ENCODE measurements around the gene ULBP3. TPM values are rescaled to one million over a fixed set of nuclear protein-coding genes. Genes with fewer than 3 reads are reported as not detected.

The ULBP3 gene
- polyA plus RNA-seq, 1 of the 3 experiments (the other 2 are of a cell fraction) = 4.6 TPM

- POLR2A ChIA-PET = no interaction called here
- WGBS (ENCODE audit: low lambda C conversion rate) = 3% methylated on average over 3 of the region's 3 CpGs
Measured at GRCh38 chr6:150083839-150084238, 14.9 kb upstream of the ULBP3 start.

GRCh38 chr6:150081702-150082101 lies 12.8 kb upstream of the ULBP3 start:
- no peaks in the 10 kb centered on the region for H3K9me3 ChIP-seq
- 0% methylated on average over 4 of the region's 4 CpGs for WGBS (ENCODE audit: low lambda C conversion rate)
- no peaks in the 10 kb centered on the region for H3K36me3 ChIP-seq (replicated peaks in 1 of 2; ENCODE audit: control insufficient read depth in 1 of 2, insufficient read depth in 2 of 2, low read length in 1 of 2)
- H3K9ac ChIP-seq = no peak overlapping the region
- ChIA-PET POLR2A (no interaction called here), CTCF (interaction anchor here (1.0 to 1.8 kb wide), 5 partner anchors 9 to 314 kb away, joined by 3 to 11 read pairs (median 3); no protein-coding TSS in a partner anchor)
- no peaks in the 10 kb centered on the region for H3F3A ChIP-seq (replicated peaks; ENCODE audit: insufficient read depth)
- peaks cover 5% of the 10 kb centered on the region for H3K27me3 ChIP-seq (ENCODE audit: insufficient read depth)
- no peak for DNase-seq
- no peak overlapping the region for H3K27ac ChIP-seq (ENCODE audit: low read depth in 2 of 2, low read length in 1 of 2)
- H4K20me1 ChIP-seq (ENCODE audit: insufficient read depth) = no peaks in the 10 kb centered on the region
- no peak overlapping the region for H3K4me2 ChIP-seq
- no peak overlapping the region for H3K4me3 ChIP-seq (ENCODE audit: low read depth in 2 of 2, low read length in 1 of 2)
- no peak for TF ChIP-seq SMC3 (IDR thresholded peaks at IDR 0.05; ENCODE audit: low read depth, low read length)
- no peak for TF ChIP-seq GABPA (IDR thresholded peaks at IDR 0.05; ENCODE audit: low read depth)
- TF ChIP-seq TEAD4 (IDR thresholded peaks at IDR 0.05; ENCODE audit: borderline replicate concordance, insufficient read depth) = no peak
- no peak for TF ChIP-seq FOXJ3 (CRISPR knock-in tag; IDR thresholded peaks at IDR 0.05)
- TF ChIP-seq EP300 (IDR thresholded peaks at IDR 0.05; ENCODE audit: borderline replicate concordance in 1 of 2, low read depth in 1 of 2, low read length in 1 of 2) = no peak
- TF ChIP-seq ELF1 (IDR thresholded peaks at IDR 0.05) = no peak
- no peak for TF ChIP-seq USF1 (IDR thresholded peaks at IDR 0.05; ENCODE audit: borderline replicate concordance, low read depth)
- no peak for TF ChIP-seq NFIC (IDR thresholded peaks at IDR 0.05; ENCODE audit: borderline replicate concordance)
- no peak for TF ChIP-seq RAD21 (IDR thresholded peaks at IDR 0.05; ENCODE audit: low read length)
- no peak for TF ChIP-seq IRF3 (IDR thresholded peaks at IDR 0.05; ENCODE audit: low read depth, low read length)
- TF ChIP-seq TAF1 (IDR thresholded peaks at IDR 0.05; ENCODE audit: borderline replicate concordance, low read depth, low read length) = no peak
- TF ChIP-seq FOXM1 (IDR thresholded peaks at IDR 0.05; ENCODE audit: low read depth) = no peak
- no peak for TF ChIP-seq RCOR1 (IDR thresholded peaks at IDR 0.05; ENCODE audit: low read length)
- TF ChIP-seq NRF1 (IDR thresholded peaks at IDR 0.05; ENCODE audit: low read depth, low read length) = no peak
- H3K79me2 ChIP-seq (ENCODE audit: insufficient read depth) = no peaks in the 10 kb centered on the region
- H2AFZ ChIP-seq (ENCODE audit: low read depth) = no peak overlapping the region
- H3K9me2 ChIP-seq = no peaks in the 10 kb centered on the region
- no peaks in the 10 kb centered on the region for H3K4me1 ChIP-seq (ENCODE audit: control insufficient read depth in 1 of 2, insufficient read depth in 2 of 2, low read depth in 1 of 2, low read length in 1 of 2)

More at GRCh38 chr6:150083839-150084238, 14.9 kb upstream of the ULBP3 start:
- Histone ChIP-seq H3K4me2 (no peak overlapping the region), H3F3A (replicated peaks; ENCODE audit: insufficient read depth) (no peaks in the 10 kb centered on the region), H4K20me1 (ENCODE audit: insufficient read depth) (no peaks in the 10 kb centered on the region), H3K9me2 (no peaks in the 10 kb centered on the region), H3K4me3 (ENCODE audit: low read depth in 2 of 2, low read length in 1 of 2) (no peak overlapping the region), H3K79me2 (ENCODE audit: insufficient read depth) (no peaks in the 10 kb centered on the region), H3K27ac (ENCODE audit: low read depth in 2 of 2, low read length in 1 of 2) (no peak overlapping the region), H3K9ac (no peak overlapping the region), H3K9me3 (no peaks in the 10 kb centered on the region), H3K36me3 (replicated peaks in 1 of 2; ENCODE audit: control insufficient read depth in 1 of 2, insufficient read depth in 2 of 2, low read length in 1 of 2) (no peaks in the 10 kb centered on the region), H3K4me1 (ENCODE audit: control insufficient read depth in 1 of 2, insufficient read depth in 2 of 2, low read depth in 1 of 2, low read length in 1 of 2) (no peaks in the 10 kb centered on the region), H2AFZ (ENCODE audit: low read depth) (no peak overlapping the region), H3K27me3 (ENCODE audit: insufficient read depth) (peaks cover 9% of the 10 kb centered on the region)
- CTCF ChIA-PET = interaction anchor here (1.6 kb wide), 1 partner anchor 734 kb away, joined by 4 read pairs; no protein-coding TSS in a partner anchor
- no peak for TF ChIP-seq CTCF (IDR thresholded peaks at IDR 0.05)
- no peak for TF ChIP-seq POLR2AphosphoS5 (IDR thresholded peaks at IDR 0.05; ENCODE audit: low read depth, low read length)
- TF ChIP-seq RCOR1 (IDR thresholded peaks at IDR 0.05; ENCODE audit: low read length) = no peak
- no peak for TF ChIP-seq EP300 (IDR thresholded peaks at IDR 0.05; ENCODE audit: borderline replicate concordance in 1 of 2, low read depth in 1 of 2, low read length in 1 of 2)
- no peak for TF ChIP-seq USF2 (IDR thresholded peaks at IDR 0.05; ENCODE audit: borderline replicate concordance, low read depth, low read length)
- TF ChIP-seq MXI1 (IDR thresholded peaks at IDR 0.05; ENCODE audit: low read depth, low read length) = no peak
- TF ChIP-seq FOSL2 (IDR thresholded peaks at IDR 0.05; ENCODE audit: borderline replicate concordance, low read depth) = no peak
- no peak for TF ChIP-seq NFIC (IDR thresholded peaks at IDR 0.05; ENCODE audit: borderline replicate concordance)
- TF ChIP-seq MAX (IDR thresholded peaks at IDR 0.05; ENCODE audit: low read depth) = no peak
- no peak for DNase-seq
